Dedifferentiated amniotic fluid mesenchymal stem cell (primary cell): ENCODE results near the gene MBD3L4.
A peak's percentile ranks its signal among the peaks of the same experiment; 100 is the strongest.
"Not testable (repeated sequence)": the region's sequence is repeated elsewhere in the genome, so short reads cannot be mapped to it uniquely, and the experiment has no call there.

Experiments used
- DNase-seq: peaks from one replicate; pipeline ENCODE4 v3.0.0-alpha.2; 2016; ENCODE audit errors: extremely low spot score

Gene MBD3L4

DNA sequence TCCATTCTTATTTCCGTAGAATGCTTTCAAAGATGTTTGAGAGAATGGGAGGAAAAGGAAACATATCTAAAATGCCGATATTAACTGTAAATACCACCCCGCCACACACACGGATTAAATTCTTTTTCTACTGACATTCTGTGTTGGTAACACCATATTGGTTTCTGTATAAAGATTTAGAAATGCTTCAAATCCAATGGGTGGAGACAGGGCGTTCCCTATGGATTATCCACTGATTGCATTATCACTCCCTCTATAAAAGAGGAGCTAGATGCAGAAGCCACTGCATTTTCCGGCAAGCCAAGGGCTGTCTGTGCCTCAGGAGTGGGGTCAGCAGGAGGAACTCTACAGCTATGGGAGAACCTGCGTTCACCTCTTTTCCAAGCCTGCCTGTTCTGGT is 9.0 kb upstream of the MBD3L4 start, which contains the start of gene MBD3L2:
Gene MBD3L2 (plus strand): TSS at position 301 of the 400 bp plus-strand sequence. CDS start 53 bp downstream, at position 354.
- not testable (repeated sequence) for DNase-seq

DNA sequence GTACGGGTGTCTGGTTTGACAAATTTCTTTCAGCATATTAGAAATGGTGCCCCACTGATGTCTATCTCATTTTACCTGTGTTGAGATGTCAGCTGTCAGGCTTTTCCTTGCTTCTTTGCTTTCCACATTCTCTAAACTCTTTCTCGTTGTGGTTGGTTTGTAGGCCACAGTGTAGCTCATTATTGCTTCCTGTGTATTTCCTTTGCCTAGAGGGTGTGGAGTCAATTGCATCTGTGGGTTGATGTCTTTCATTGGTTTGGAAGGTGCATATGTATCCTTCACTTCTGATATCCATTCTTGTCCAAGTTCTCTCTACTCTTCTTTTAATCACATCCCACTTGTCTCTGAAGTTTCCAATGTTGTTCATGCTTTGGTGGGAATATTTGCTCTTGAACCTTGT is 1.6 kb upstream of the MBD3L4 start:
- not testable (repeated sequence) for DNase-seq

GRCh38 chr19:7030278-7030677 is 9.7 kb downstream of the MBD3L4 start, which contains the start of gene MBD3L5:
MBD3L5 (plus strand) TSS chr19:7030578; CDS start chr19:7030612, 34 bp downstream.
- DNase-seq: not testable (repeated sequence)

- not testable (repeated sequence) for DNase-seq
Measured at GRCh38 chr19:7028790-7029189, 11.2 kb downstream of the MBD3L4 start.

GRCh38 chr19:7021331-7021730 is 18.6 kb downstream of the MBD3L4 start, which contains the start of gene MBD3L2B:
MBD3L2B (minus strand) TSS chr19:7021431; CDS start chr19:7021397, 34 bp downstream.
- not testable (repeated sequence) for DNase-seq

DNA sequence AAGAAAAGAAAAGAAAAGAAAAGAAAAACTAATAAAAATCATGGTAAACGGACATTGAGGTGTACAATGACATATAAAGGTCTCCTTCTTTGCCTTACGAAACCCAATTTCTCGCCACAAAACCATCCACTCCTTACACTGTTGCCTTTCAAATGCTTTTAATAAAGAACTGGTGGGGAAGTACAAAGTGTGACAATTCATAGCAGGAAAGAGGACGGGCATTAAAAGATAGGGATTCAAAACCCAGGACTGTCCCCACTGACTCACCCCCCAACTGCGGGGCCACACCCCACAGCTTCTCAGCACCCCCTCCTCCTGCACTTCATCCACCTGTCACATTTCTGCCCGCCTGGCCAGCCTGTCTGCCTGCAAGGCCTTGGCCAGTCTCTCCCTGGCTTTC is 21.2 kb downstream of the MBD3L4 start:
- DNase-seq: no peak

DNA sequence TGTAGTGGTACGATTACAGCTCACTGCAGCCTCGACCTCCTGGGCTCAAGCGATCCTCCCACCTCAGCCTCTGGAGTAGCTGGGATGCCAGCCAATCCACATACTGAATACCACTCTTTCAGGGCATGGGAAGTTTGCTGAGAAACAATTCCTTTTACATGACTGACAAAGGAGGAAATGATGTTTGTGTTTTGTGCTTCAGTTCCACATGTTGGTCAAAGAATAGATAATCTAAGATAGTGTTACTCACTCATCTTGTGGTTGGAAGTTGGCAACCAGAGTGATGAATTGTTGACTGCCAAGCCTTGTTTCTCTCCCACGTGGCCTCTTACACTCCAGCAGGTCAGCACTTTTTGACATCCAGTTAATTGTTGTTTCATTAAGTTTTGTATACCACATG is 26.3 kb downstream of the MBD3L4 start:
- no peak for DNase-seq

GRCh38 chr19:7010722-7011593 is 29.0 kb downstream of the MBD3L4 start:
- DNase-seq: no peak

DNA sequence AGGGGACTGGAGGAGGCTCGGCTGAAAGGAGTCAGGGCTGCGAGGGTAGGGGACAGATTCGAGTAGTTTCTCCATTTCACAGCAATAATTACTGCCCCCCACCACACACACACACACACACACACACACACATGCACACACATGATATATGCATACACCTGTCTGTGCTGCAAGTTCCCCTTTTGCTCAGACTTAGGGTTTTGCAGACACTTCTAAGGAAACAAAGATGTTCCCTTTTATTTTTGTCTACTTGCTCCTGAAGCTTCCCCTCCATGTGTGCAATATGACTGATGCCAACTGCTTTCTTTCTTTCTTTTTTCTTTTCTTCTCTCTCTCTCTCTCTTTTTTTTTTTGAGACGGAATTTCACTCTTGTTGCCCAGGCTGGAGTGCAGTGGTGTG is 32.1 kb downstream of the MBD3L4 start:
- DNase-seq: no peak

DNA sequence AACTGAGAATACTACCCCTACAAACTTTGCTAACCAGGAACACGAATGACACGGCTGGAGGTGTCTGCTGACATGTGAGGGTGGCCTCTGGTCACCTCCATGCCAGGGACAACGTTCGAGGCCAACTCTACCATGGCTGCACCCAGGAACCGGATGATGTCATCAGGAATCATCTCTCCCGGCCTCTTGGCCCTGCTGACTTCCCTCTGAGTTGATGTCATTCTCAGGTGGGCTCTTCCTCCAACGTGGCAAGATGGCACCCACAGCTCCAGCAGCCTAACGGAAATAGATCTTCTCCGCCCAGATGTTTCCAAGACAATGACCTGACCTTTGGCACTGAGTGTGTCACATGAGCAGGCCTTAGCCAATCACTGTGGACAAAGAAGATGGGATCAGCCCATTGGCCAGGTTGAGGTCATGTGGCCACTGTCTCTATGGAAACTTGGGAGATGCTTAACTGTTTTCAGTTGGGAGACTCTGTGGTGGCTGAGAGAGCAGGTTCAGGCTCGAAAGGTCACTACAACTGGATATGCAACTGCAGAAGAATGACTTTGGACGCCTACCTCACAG is 33.8 kb downstream of the MBD3L4 start:
- DNase-seq: no peak

GRCh38 chr19:7004313-7004931 is 35.6 kb downstream of the MBD3L4 start:
- DNase-seq: peak; percentile 21

GRCh38 chr19:7000816-7001215 is 39.2 kb downstream of the MBD3L4 start:
- no peak for DNase-seq

DNA sequence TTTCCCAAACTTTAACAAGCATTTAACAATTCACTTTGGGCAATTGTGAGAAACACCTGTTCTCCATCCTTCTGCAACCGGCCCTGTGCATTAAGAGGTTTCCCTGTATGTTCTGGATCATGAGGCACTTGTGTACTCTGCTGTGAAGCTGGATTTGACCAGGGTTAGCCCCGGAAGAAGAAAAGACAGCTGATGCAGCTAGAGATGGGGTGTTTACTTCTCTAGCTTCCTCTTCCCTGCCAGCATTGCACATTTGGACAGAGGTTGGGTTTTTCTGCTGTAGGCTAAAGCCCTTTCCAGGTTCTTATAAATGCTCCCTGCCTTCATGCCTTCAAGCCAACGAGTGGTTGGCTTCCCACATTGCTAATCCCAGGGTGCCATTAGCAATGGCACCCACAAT is 39.6 kb downstream of the MBD3L4 start:
- DNase-seq: no peak

- no peak for DNase-seq
Measured at GRCh38 chr19:6999933-7000332, 40.0 kb downstream of the MBD3L4 start.

DNA sequence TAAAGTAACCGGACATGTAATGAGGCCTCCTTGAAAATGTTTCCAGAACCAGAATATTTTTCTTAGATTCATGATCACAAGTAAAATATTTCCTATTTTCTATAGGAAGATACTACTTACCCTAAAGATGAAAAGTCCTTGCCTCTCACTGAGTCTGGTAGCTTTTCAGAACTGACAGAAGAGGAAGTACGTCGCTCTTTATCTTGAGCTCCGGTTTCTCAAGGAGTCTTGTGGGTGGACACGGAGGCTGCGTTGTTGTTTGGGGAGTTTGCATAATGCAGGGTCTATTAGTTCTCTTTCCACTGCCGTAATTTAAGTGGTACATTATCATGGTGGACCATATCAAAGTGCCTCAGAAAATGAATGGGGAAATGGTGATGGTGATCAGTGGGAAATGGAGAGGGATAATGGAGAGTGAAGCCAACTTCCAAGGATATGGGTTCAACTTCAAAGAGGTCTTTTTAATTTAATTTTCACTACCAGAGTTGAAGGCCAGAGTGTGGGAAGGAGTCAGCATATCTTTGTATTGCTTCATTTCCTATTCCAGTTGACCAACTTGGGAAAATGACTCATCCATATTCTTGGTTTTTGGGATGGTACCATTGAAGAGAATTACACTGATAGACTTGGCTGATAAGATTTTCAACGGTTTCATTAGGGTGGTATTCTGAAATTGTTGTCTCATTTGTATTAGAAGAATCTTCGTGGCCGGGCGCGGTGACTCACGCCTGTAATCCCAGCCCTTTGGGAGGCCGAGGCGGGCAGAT is 42.1 kb downstream of the MBD3L4 start:
- DNase-seq: no peak

DNA sequence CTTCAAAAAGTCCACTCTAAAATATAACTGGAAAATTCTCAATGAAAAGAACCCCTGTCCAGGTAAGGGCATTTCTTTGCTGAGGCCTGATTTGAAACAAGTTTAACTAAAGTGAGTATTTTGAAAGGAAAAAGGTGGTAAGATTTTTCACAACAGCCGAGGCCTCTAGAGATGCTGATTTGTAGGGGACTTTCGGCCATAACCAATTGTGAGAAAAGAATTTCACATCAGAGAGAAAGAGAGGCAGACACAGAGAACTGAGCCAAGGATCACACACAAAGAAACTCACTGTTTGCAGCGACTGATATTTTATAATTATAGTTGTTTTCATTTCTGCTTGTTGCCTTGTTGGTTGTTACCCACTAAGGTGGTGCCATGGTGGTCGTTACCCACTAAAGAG is 43.2 kb downstream of the MBD3L4 start:
- no peak for DNase-seq

GRCh38 chr19:6995054-6995453 is 44.9 kb downstream of the MBD3L4 start:
- DNase-seq: no peak

GRCh38 chr19:6988257-6988656 is 51.7 kb downstream of the MBD3L4 start:
- no peak for DNase-seq

- no peak for DNase-seq
Measured at GRCh38 chr19:6987850-6988249, 52.1 kb downstream of the MBD3L4 start.
